Measurements from ENCODE around the gene MED12L.
A peak's percentile ranks its signal among the peaks of the same experiment; 100 is the strongest.

MED12L gene

DNA sequence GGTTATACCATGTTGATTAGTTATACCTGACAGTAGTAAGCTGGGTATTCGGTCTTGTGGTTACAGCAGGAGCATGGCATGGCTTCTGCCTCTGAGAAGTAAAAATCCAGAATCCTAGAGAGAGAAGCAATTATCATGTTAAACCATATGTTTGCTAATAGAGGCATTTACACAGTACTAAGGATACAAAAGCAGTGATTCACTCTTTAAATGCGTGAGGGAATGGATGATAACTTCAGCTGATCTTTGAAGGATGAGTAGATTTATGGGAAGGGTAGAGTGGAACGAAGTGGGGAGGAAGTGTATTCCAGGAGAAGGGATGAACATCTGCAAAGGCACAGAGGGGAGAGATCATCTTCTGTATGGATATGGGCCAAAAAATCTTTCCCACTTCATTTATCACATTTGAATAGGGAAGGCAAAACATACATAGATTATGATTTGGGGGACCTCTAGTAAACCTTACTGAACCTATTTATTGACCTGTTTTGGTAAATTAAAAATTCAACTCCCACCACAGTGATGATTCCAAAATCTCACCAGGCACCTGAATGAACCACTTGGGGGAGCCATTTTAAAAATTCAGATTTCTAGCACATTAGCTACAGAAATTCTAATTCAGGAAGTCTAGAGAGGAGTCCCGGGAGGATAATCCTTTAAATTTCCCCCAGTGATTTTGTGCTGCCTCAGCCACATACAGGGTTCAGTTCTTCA lies 340.3 kb downstream of the MED12L start:
- peak; percentile 16 for DNase-seq (ENCODE audit: low spot score)

DNA sequence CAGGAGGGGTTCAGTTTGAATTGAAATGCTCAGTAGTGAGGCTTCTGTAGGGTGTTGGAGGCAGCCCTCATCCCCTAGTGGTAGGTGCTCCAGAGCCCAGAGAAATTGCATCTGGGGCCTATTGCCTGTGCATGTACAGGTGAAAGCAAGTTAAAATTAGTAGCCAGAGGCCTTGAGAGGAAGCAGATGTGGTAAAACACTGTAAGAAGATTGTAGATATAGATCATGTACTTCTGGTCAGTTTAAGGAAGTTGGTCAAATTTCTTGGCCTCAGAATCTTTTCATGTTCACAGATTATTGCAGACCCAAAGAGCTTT lies 340.8 kb downstream of the MED12L start:
- peak; percentile 42 for DNase-seq (ENCODE audit: low spot score)

DNA sequence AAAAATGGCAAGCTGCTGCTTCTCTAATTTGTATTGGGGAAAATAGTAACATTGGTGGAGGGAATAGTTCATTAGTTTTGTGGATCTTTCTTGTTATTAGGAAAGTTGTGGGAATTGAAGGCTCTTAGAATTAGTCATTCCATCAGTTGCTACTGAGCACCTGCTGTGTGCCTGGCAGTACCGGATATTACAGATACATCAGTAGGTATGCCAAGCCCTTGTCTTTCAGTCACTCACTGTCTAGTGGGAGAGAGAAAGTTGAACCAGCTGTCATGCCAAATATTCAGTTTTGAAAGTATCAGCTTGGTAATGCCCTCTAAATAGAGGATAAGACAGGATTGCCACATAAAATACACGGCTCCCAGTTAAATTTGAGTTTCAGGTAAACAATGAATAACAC lies 342.9 kb downstream of the MED12L start:
- no peak for DNase-seq (ENCODE audit: low spot score)

DNA sequence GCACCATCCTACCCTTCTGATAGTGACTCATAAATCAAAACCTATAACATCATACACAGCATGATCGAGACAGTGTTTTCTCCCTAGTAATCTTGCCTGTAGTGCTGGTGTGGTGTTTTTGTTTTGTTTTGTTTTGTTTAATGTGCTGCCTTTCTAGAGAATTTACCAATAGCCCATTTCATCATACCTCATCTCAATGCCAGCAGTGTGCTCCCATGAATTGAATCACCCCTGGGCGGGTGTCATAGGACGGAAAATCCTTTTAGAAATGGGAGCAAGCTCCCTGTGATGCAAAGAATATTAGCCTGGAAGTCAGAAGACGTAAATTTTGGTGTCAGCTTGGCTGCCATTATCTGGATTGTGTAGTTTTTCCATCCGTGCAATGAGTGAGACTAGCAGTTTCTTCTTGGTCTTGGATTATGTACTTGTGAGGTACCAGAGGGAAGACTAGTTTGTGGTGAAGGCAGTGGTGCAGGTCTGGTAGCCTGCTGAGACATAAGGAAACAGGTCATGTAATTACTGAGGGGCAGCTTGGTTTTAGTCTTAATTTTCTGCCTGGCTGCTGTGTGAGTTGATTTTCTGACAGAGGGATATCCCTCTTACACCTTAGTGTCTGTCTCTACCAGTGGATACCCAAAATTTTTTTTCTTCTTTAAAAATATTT lies 345.5 kb downstream of the MED12L start:
- no peak for DNase-seq (ENCODE audit: low spot score)

DNA sequence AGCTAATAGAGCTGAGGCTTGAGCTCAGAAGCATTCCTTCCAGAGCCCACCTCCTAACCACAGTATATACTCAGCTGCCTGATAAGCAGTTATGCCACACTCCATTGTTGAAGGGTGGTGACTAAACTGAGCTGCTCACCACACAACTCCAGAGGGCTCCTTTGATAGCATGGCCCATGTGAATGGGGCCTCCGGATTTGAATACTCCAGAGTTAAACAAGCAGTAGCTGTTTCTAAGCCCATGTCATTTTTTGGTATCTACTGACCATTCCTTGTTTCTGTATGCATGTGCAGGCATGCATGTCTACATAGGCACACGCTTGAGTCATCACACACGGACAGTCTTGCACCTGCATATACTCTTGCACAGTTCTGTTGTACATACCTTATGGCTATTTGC lies 346.5 kb downstream of the MED12L start:
- DNase-seq (ENCODE audit: low spot score) = no peak

DNA sequence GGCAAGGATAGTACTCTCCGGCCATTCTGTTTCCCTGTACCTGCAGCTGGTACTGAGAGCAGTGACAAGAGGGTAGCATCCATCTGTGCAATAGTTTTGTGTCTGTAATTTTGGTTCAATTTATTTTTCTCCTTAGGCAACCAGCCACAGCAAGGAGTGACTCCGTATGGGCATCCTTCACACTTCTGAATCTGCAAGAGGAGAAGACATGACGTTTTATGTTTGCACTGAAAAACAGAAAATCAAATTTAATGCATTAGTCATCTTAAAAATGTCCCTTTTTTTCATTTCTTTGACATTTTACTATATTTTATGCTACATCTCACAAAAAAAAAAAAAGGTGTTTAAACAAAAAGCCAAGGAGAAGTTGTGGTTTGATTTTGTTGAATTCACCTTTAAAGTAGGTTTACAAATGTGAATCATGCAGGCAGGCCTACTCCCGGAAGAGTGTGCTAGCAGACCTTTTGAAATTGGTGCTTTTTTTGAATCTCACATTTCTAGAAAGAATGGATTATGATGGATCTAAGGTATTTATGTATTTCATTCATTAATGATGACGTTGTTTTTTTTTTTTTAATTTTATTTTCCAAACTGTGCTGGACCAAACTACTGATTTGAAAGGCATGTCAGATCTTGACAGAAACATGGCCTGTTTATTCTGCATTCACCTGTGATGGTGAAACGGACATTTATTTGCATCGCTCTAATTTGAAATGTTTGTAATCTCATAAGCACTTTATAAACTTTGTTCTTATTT lies 347.3 kb downstream of the MED12L start:
- no peak for DNase-seq (ENCODE audit: low spot score)

DNA sequence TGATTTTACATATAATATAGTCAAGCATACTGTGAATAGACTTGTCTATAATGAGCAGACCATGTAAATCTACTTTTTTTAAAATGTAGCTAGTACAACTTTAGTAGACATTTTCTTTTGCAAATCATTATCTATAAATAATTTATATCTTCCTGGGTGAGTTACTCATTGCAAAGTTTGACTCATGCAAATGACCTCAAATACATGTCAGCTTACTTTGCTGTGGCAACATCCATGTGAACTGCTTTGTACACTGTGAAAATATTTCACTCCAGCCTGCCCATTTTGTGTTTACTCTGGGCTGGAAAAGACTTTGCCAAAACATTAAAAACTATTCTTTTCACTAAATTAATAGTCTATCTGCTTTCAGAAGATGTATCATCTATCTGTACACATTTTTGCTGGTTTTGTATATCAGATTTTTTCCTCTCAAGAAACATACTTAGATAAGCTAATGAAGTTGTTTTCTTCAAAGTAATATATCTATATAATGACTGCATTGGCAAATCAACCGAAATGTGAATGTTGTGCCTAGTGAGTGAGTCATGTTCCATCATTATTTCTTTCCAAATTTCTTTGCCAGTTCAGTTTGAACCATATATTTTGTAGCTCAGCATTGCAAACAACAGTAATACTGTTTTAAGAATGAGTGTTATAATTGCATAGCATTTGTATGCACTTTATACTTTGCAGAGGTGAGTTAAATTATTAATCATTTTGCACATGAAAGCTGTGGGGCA lies 348.9 kb downstream of the MED12L start:
- peak; percentile 19 for DNase-seq (ENCODE audit: low spot score)

DNA sequence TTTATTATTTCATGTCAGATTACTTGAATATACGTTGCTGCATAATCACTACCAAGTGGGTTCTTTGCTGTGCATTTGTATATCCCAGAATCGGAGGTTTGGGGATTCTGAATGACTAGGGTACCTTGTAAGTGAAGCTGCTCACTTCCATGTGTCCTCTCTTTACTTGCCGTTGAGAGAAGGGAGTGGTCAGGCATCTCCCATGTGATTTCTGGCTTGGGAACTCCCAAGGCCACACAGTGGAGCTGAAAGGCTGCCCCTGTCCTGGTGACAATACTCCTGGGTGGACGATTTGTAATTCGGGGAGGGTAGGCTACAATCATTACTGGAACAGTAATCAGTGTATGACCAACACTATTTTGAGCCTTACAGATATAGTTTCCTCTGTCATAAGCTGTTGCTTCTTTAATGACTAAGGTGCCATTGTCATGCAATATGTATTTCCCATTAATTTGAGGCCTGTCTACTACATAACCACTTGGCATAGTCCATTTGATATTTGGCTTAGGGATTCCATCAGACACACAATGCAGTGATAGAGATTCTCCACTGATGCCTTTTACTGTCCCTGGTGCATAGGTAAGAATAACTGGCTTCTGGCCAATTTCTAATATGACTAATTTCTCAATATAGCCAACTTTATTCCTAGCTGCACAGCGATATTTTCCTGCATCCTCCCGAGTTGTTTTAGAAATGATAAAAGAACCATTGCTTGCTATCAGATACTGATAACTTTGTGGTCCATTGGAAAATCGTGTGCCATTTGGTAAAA lies 351.4 kb downstream of the MED12L start:
- no peak for DNase-seq (ENCODE audit: low spot score)

DNA sequence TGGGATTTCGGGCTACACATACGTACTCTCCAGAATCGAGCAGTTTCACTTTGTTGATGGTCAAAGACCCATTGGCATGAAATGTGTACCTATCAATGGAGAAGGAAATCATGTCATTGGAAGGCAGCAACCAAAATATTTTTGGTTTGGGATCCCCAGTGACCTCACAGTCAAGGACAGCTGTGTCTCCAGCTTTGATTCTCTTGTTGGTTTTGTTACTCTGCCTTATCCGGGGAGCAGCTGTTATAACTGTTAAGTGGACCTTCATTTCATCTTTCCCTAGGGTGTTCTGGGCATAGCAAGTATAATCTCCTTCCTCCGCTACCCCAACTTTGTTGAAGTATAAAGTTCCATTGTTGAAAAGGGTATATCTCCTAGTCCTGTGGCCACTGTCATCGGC lies 352.4 kb downstream of the MED12L start:
- no peak for DNase-seq (ENCODE audit: low spot score)

DNA sequence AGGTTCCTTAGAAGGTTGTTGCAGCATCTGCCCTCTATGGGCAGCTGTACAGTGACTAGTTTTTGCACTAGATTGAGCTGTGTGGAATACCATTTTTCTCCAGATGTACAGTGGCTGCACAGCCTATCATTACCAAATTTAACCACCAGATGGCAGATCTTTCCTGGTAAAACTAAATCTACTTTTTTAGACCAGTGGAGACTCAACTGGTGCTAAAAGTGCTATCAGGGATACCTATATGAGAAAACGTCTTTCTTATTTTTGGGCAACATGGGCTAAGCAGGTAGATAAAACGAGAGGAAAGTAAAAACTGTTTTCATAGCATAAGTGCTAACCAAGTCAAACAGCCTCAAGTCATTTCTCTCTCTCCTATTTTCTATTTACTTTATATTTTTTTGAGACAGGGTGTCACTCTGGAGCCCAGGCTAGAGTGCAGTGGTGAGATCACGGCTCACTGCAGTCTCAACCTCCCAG lies 354.2 kb downstream of the MED12L start:
- peak; percentile 75 for DNase-seq (ENCODE audit: low spot score)

DNA sequence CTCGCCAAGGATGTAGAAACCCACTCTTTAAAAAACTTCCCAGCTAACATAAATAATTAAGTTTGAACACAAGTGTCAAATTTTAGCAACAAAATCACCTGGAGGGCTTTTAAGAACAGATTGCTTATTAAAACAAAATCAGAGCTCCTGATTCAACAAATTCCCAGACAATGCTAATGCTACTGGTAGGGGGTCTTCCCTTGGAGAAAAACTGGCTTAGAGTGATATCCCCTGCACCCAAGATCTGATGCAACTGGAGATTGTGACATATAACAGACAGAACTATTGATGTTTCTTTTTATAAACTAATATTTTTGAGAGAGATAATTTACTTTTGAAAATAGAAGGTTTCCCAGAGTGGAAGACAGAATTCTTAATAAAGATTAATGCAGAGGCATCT lies 355.5 kb downstream of the MED12L start:
- no peak for DNase-seq (ENCODE audit: low spot score)

DNA sequence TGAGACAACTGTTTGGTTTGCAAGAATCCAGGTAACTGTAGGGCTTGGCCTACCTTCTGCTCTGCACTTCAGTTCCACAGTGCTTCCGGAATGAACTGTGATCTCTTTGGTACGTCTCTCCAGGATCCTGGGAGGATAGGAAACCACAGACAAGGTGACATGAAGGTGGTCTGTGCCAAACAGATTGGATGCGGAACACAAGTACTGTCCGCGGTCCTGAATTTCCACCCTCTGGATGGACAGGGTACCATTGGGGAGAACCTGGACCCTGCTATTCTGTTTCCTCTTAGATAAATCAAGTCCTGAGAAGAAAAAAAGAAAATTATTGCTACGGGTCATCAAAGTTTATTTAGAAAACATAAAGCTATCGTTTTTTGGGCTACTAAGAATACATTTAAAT lies 358.1 kb downstream of the MED12L start:
- DNase-seq (ENCODE audit: low spot score) = no peak

DNA sequence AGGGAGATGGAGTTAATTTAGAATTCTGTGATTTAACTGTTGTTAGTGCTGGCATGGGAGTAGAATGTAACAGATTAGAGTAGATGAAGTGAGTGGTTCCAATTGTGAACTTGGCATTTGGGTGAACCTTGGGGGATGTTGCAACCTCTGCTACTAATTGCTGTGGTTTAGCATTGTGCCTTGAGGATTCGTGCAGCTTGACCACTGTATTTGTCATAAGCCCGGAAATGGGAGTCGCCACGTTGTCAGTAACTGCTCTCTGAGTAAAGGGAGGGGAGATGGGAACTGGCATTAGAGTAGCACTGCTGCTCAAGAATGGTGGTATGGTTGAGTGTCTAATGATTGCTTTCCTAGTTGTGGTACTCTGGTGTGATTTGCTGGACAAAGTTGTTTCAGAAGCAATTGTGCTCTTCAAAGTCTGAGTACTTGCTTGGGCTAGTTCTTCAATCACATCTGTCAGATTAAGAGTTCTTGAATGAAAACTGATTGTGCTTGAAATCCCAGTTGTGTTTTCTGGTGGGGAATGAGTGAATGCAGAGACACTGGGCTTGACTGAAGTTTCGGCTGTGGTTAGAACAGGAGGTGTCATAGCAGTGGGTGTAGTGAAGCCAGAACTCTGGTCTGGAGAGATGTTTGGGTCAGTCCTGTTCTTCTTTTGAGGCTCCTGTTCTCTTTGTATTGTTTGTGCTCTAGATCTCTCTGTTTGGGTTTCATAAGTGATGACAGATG lies 360.0 kb downstream of the MED12L start:
- no peak for DNase-seq (ENCODE audit: low spot score)

DNA sequence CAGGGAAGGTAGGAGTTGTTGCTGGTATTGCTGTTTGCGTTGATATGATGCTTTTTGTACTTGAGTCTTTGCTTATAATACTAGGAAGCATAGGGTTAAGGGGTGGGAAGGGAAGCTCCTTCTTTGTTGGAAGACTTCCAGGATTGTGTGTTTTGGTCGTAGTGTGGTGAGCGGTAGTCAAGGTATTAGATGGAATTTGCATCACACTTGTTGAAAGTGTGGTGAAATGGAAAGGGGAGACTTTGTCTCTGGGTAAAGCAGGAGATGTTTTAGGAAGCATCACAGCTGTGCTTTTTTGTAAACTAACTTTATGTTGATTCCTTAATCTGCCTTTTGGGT lies 360.5 kb downstream of the MED12L start:
- DNase-seq (ENCODE audit: low spot score) = no peak

DNA sequence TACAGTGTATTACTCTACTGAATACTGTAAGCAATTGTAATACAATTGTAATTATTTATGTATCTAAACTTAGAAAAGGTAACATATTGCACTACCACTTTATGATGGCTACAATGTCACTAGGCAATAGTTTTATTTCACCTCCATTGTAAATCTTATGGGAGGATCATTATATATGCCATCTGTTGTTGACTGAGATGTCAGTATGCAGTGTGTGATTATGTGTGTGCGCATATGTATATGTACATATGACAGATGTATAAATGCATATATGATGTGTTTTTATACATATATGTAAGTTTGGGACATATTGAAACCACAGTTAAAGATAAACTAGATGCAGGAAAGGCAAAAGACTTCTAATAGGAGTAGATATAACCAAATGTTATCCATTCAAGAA lies 366.9 kb downstream of the MED12L start:
- DNase-seq (ENCODE audit: low spot score) = no peak

DNA sequence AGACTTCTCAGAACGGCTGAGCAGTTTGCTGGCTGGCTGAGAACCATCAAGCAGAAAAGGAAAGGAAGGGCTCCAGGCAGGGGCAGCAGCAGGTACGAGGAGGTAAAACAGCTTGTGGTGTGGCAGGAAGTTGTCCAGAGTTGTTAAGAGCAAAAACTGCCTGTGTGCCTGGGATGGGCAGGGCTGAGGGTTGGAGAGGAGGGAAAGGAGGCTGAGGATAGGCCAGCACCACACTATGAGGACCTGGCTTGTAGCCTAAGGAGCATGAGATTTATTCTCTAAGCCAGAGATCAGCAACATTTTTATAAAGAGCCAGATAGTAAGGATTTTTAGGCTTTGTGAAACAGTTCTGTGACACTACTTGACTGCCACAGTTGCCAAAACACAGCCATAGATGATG lies 367.4 kb downstream of the MED12L start:
- no peak for DNase-seq (ENCODE audit: low spot score)

DNA sequence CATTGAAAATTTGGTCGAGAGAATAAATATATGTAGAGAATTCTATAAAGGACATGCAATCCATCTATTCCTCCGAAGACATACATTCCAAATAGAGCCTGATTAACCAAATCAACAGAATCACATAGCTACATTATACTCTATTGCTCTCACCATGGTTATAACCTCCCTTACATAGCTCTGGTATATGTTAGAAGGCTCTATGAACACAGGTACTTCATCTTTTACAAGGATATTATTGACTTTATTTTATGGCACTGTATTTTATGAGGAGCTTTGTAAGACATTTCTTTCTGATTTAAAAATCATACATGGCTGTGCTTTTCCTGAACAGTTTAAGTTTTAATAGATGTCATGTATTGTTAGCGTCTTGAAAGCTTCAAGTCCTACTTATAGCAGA lies 370.6 kb downstream of the MED12L start:
- no peak for DNase-seq (ENCODE audit: low spot score)

DNA sequence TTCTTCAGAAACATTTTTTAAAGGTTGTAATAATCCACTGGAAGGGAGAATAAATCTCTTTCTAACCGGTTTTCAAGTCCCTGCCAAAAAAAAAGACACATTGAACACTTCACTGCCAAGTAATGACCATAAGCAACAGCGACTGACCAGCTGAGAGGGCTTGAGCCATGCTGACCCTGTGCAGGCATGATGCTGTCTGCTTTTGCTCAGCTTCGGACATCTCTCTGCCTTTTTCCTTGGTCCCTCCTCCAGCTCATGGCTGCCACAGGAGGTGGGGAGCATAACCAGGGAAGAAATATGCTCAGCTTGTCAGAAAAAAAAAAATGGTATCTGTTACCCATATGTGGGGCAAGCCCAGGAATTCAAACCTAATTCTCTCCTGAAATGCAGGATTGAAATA lies 373.9 kb downstream of the MED12L start:
- no peak for DNase-seq (ENCODE audit: low spot score)

DNA sequence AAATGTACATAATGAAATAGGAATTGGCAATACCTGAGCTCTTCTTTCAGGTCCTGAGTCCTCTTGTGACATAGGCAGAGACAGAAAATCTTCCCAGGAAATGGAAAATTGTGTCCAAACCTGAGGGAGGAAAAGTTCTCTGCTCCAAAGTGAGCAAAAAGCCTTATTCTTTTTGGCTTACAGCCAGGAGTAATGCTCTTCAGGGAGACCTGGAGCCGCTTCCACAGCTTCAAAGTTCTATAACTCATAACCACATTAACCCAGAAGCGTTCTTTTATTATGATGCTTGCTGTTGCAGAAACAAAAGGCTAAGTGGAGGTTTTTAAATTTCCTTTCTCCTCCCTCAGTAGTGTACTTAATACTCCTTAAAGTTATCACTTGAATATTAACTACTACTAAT lies 374.8 kb downstream of the MED12L start:
- DNase-seq (ENCODE audit: low spot score) = no peak

DNA sequence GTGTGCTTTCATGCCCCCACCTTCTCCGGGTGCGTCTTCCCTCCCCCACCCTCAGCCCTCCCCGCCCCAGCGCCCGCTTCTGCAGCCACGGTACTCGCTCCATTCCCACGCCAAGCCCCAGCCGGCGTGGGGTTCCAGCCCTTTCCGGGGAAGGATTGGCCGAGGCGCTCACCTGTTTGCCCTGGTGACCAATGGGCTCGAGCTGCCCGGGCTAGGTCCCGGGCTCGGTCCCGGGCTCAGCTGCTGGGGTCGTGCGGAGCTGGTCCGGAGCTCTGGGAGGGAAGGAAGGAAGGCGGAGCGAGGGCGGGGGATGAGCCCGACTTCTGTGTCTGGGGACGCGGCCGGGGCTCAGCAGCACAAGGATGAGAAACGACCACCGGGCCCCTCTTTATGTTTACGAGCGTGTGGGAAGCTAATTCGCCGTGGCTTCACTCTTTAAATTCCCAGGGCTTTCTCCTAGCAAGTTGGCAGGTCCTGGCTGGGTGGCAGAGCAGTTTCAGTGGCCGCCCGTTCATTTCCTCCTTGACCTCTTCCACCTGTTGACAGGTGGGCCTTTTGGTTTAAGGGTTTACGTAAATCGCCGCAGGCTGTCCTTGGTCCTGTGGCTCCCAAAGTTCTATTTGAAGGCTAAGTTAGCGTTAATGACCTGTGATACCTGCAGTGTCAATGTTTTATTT lies 375.4 kb downstream of the MED12L start, which contains the start of gene IGSF10:
IGSF10 (minus strand) TSS at position 288 of the 677 bp plus-strand sequence. CDS start 2,352 bp downstream, outside the sequence.
- DNase-seq (ENCODE audit: low spot score) = peak; percentile 7

Measured in germinal center (tissue), 1 donor.